IMR-90 (cell line): ENCODE measurements around the gene FLT1. TPM values are rescaled to one million over a fixed set of nuclear protein-coding genes. Genes with fewer than 3 reads are reported as not detected.

Source experiments
- ATAC-seq: fragments of 200-7000 bp; cut with Tn5 transposase; 2 replicates; pipeline ENCODE4 v1.9.1; 2020; ENCODE audit warnings: low read depth, mild to moderate bottlenecking, moderate library complexity
- BruUV-seq: library from RNA; stranded (reverse); fragments of 400-500 nt; replicated peaks from 2 replicates; lab custom pipeline; 2021; lab: Mats Ljungman, UMichigan
- CTCF ChIA-PET: fragments of 300-600 bp; formaldehyde crosslinking; extraction: SDS; loops from one replicate; lab custom pipeline; 2021; ENCODE audit warnings: antibody characterized with exemption; lab: Yijun Ruan, JAX
- POLR2A ChIA-PET: fragments of 300-600 bp; sonication (Branson Sonifier 250); formaldehyde crosslinking; loops from one replicate; lab custom pipeline; 2022; ENCODE audit warnings: antibody characterized with exemption; ENCODE audit not compliant: unreplicated experiment; lab: Charles Lee
- DNase-seq: peaks from one replicate; pipeline ENCODE4 v3.0.0; 2013
- H2AFZ ChIP-seq: replicated peaks from 2 replicates; pipeline ENCODE3; 2013; ENCODE audit warnings: low read length, mild to moderate bottlenecking; ENCODE audit not compliant: poor library complexity
- H2AK5ac ChIP-seq: 2 replicates; pipeline ENCODE4 v1.6.1; 2013; ENCODE audit warnings: low read depth, low read length, inconsistent platforms
- H2AK9ac ChIP-seq: replicated peaks from 2 replicates; pipeline ENCODE3; 2013; ENCODE audit warnings: mild to moderate bottlenecking, low read depth, low read length, moderate library complexity; ENCODE audit not compliant: poor library complexity
- H2BK120ac ChIP-seq: 2 replicates; pipeline ENCODE4 v1.6.1; 2013; ENCODE audit warnings: low read depth, low read length, inconsistent platforms
- H2BK15ac ChIP-seq: 3 replicates; pipeline ENCODE4 v1.6.1; 2013; ENCODE audit warnings: low read depth, low read length, inconsistent platforms
- H2BK20ac ChIP-seq: 2 replicates; pipeline ENCODE4 v1.6.1; 2013; ENCODE audit warnings: low read depth, mild to moderate bottlenecking, inconsistent platforms, low read length, moderate library complexity
- H2BK5ac ChIP-seq: 2 replicates; pipeline ENCODE4 v1.6.1; 2013; ENCODE audit warnings: mild to moderate bottlenecking, low read depth, low read length, inconsistent platforms; ENCODE audit not compliant: poor library complexity, severe bottlenecking
- H3K14ac ChIP-seq: replicated peaks from 2 replicates; pipeline ENCODE4 v1.6.1; 2013; ENCODE audit warnings: low read depth, low read length, inconsistent platforms
- H3K18ac ChIP-seq: 2 replicates; pipeline ENCODE4 v1.6.1; 2013; ENCODE audit warnings: low read depth, low read length, control low read depth
- H3K23ac ChIP-seq: 2 replicates; pipeline ENCODE4 v1.6.1; 2013; ENCODE audit warnings: low read depth, low read length, inconsistent platforms
- H3K27ac ChIP-seq: 2 replicates; pipeline ENCODE4 v1.5.1; 2013; ENCODE audit warnings: mild to moderate bottlenecking, control low read depth, low read length; ENCODE audit not compliant: insufficient read depth
- H3K27me3 ChIP-seq: 2 replicates; pipeline ENCODE4 v1.6.1; 2013; ENCODE audit warnings: low read length; ENCODE audit not compliant: control insufficient read depth, insufficient read depth
- H3K36me3 ChIP-seq: 2 replicates; pipeline ENCODE4 v1.6.1; 2013; ENCODE audit warnings: low read length, mixed read lengths; ENCODE audit not compliant: control insufficient read depth, insufficient read depth
- H3K4ac ChIP-seq: 2 replicates; pipeline ENCODE4 v1.6.1; 2013; ENCODE audit warnings: low read depth, low read length, inconsistent platforms
- H3K4me1 ChIP-seq: 2 replicates; pipeline ENCODE4 v1.6.1; 2013; ENCODE audit warnings: low read length, mixed read lengths; ENCODE audit not compliant: control insufficient read depth, insufficient read depth
- H3K4me2 ChIP-seq: 2 replicates; pipeline ENCODE4 v1.6.1; 2013; ENCODE audit warnings: low read depth, mild to moderate bottlenecking, control low read depth, low read length, moderate library complexity
- H3K4me3 ChIP-seq: 2 replicates; pipeline ENCODE4 v1.5.1; 2013; ENCODE audit warnings: low read depth, mild to moderate bottlenecking, control low read depth, low read length, moderate library complexity; ENCODE audit not compliant: insufficient read depth
- H3K56ac ChIP-seq: 2 replicates; pipeline ENCODE4 v1.6.1; 2013; ENCODE audit warnings: low read length, inconsistent platforms; ENCODE audit not compliant: insufficient read depth; ENCODE audit errors: extremely low read depth
- H3K79me1 ChIP-seq, 2 experiments: 2 replicates each; pipeline ENCODE4 v1.6.1; 2013; ENCODE audit warnings: low read length in 2 of 2, inconsistent platforms in 1 of 2, low read depth in 1 of 2
- H3K9ac ChIP-seq: 2 replicates; pipeline ENCODE4 v1.6.1; 2013; ENCODE audit warnings: low read depth, low read length, control low read depth
- H3K9me1 ChIP-seq: 2 replicates; pipeline ENCODE4 v1.6.1; 2013; ENCODE audit warnings: low read length, inconsistent platforms; ENCODE audit not compliant: insufficient read depth
- H3K9me3 ChIP-seq: 2 replicates; pipeline ENCODE4 v1.6.1; 2013; ENCODE audit warnings: low read length; ENCODE audit not compliant: control insufficient read depth, insufficient read depth
- H4K20me1 ChIP-seq: 2 replicates; pipeline ENCODE4 v1.6.1; 2013; ENCODE audit warnings: low read length, inconsistent platforms; ENCODE audit not compliant: insufficient read depth
- H4K5ac ChIP-seq: 2 replicates; pipeline ENCODE4 v1.6.1; 2013; ENCODE audit warnings: mild to moderate bottlenecking, low read depth, low read length, control low read depth
- H4K8ac ChIP-seq, 2 experiments: 2 replicates each; pipeline ENCODE4 v1.6.1; 2013; ENCODE audit warnings: low read depth in 2 of 2, low read length in 2 of 2, control low read depth in 1 of 2, inconsistent platforms in 1 of 2
- H4K91ac ChIP-seq: 2 replicates; pipeline ENCODE4 v1.6.1; 2013; ENCODE audit warnings: low read depth, low read length, inconsistent platforms; ENCODE audit not compliant: insufficient read depth
- CHD1 ChIP-seq: IDR thresholded peaks from 2 replicates; pipeline ENCODE4 v1.6.1; 2012; ENCODE audit warnings: low read depth, low read length, improper control_type of control experiment
- MAFK ChIP-seq: IDR thresholded peaks from 2 replicates; pipeline ENCODE4 v1.6.1; 2012; ENCODE audit warnings: low read depth, low read length, improper control_type of control experiment
- POLR2A ChIP-seq: IDR thresholded peaks from 2 replicates; pipeline ENCODE4 v1.6.1; 2012; ENCODE audit warnings: mild to moderate bottlenecking, low read depth, low read length
- USF2 ChIP-seq: fragments of 150-350 bp; IDR thresholded peaks from 2 replicates; pipeline ENCODE4 v1.6.1; 2017; ENCODE audit warnings: mild to moderate bottlenecking, antibody characterized with exemption, low read length, low read depth
- WGBS, 2 experiments: methylation state at CpG; one replicate each; pipeline versions ENCODE4 v1.1.5 to v1.1.7; 2013; ENCODE audit warnings: missing lambda C conversion rate in 2 of 2; ENCODE audit not compliant: insufficient read length in 1 of 2; ENCODE audit errors: extremely low coverage in 2 of 2; 5-methylcytosine and 5-hydroxymethylcytosine counted together
- dilution Hi-C: fragments of 300-500 bp; cut with HindIII; formaldehyde crosslinking; loops from one replicate; pipeline ENCODE4 v1.14.3; 2018; ENCODE audit warnings: low sequenced_read_pairs; ENCODE audit not compliant: unreplicated experiment
- in situ Hi-C: fragments of 300-500 bp; cut with MboI; formaldehyde crosslinking; loops from 3 replicates; pipeline ENCODE4 v1.14.3; 2019; ENCODE audit warnings: low sequenced_read_pairs, inconsistent platforms, mixed read lengths
- intact Hi-C: fragments of 100-400 bp; cut with micrococcal nuclease; formaldehyde crosslinking; loops from 2 replicates; pipeline ENCODE4 v1.10.0; 2022
- polyA plus RNA-seq, 3 experiments: library from polyadenylated mRNA; depleted of rRNA; stranded (reverse); fragments of >200 nt; gene quantifications; 2 replicates each; pipeline ENCODE4 v1.2.3, GENCODE V29; 2012; ENCODE audit warnings: low replicate concordance in 1 of 3
- total RNA-seq: library from RNA; depleted of rRNA; stranded (reverse); fragments of >200 nt; gene quantifications from 2 replicates; pipeline ENCODE4 v1.2.3, GENCODE V29; 2012
- TF ChIP-seq, protein P1 (sequence below): conservative IDR thresholded peaks from 2 replicates; pipeline ENCODE4 v1.5.1; 2012; ENCODE audit warnings: mild to moderate bottlenecking, low read depth, low read length, improper control_type of control experiment

FLT1 gene
- total and polyA plus RNA-seq, 2 of the 4 experiments (the other 2 are of a cell fraction) = 4.5 to 10.4 TPM

DNA sequence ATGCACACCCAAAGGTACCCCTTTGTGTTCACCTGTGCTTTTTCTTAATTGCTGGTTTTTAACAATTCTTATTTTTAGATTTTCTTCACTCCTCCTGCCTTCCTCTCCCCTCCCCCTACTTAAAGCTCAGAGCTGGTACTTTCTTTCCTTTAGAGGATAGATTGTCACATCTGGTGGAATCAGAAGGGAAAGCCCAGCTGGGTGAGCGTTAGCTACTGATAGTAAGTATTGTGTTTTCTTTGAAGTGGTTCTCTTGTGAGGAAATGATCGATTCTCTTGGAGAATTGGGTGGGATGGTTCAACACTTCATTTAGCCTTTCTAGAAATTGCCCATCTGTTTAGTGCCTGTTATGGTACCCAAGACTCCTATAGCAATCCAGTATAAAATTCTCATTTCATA lies 84.8 kb downstream of the FLT1 start:
- peaks cover 6% of the 10 kb centered on the region; the same call in 1 of the 2 replicates for H3K4me1 ChIP-seq
- ChIA-PET POLR2A (no interaction called here), CTCF (no interaction called here)
- in situ Hi-C loops = no loop called here
- TF ChIP-seq, protein P1, sequence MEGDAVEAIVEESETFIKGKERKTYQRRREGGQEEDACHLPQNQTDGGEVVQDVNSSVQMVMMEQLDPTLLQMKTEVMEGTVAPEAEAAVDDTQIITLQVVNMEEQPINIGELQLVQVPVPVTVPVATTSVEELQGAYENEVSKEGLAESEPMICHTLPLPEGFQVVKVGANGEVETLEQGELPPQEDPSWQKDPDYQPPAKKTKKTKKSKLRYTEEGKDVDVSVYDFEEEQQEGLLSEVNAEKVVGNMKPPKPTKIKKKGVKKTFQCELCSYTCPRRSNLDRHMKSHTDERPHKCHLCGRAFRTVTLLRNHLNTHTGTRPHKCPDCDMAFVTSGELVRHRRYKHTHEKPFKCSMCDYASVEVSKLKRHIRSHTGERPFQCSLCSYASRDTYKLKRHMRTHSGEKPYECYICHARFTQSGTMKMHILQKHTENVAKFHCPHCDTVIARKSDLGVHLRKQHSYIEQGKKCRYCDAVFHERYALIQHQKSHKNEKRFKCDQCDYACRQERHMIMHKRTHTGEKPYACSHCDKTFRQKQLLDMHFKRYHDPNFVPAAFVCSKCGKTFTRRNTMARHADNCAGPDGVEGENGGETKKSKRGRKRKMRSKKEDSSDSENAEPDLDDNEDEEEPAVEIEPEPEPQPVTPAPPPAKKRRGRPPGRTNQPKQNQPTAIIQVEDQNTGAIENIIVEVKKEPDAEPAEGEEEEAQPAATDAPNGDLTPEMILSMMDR = no peak
- TF ChIP-seq MAFK = no peak
- no peak for TF ChIP-seq POLR2A
- no peak for TF ChIP-seq CHD1
- TF ChIP-seq USF2 = no peak
- no peak overlapping the region for H3K14ac ChIP-seq
- DNase-seq (no peak), ATAC-seq (no peak)
- H3K56ac ChIP-seq = no peak overlapping the region
- peak overlapping the region; percentile 31; the same call in 1 of the 2 replicates for H3K18ac ChIP-seq
- intact Hi-C loops = no loop called here
- H2AK9ac ChIP-seq = no peak overlapping the region
- H3K27me3 ChIP-seq = no peaks in the 10 kb centered on the region
- no peak overlapping the region for H2AFZ ChIP-seq
- no peak overlapping the region for H2AK5ac ChIP-seq
- peaks cover 0 to 6% of the 10 kb centered on the region in 2 experiments; a peak in 1 of 4 replicates for H3K79me1 ChIP-seq
- H4K91ac ChIP-seq = no peak overlapping the region
- H3K36me3 ChIP-seq = no peaks in the 10 kb centered on the region
- no peak overlapping the region for H2BK20ac ChIP-seq
- dilution Hi-C loops = no loop called here
- no peak overlapping the region for H3K27ac ChIP-seq
- H3K9me3 ChIP-seq = no peaks in the 10 kb centered on the region
- no peak overlapping the region for H4K8ac ChIP-seq
- no peak overlapping the region for H3K4ac ChIP-seq
- H2BK15ac ChIP-seq = no peak overlapping the region
- H3K23ac ChIP-seq = no peak overlapping the region
- H2BK5ac ChIP-seq = no peak overlapping the region
- H4K20me1 ChIP-seq = no peaks in the 10 kb centered on the region
- H3K9ac ChIP-seq = no peak overlapping the region
- no peak overlapping the region for H2BK120ac ChIP-seq
- no TSS peak for BruUV-seq
- WGBS, 2 experiments = no CpG with 5 or more reads among the region's 2 CpGs
- H3K4me3 ChIP-seq = no peak overlapping the region
- no peak overlapping the region for H4K5ac ChIP-seq
- no peak overlapping the region for H3K4me2 ChIP-seq
- 0 out of 2 replicates have a peak, but pooled peaks cover 11% of the 10 kb centered on the region for H3K9me1 ChIP-seq
